CD14-positive monocyte (primary cell): Measurements from ENCODE around the gene LAMC1. TPM values are rescaled to one million over a fixed set of nuclear protein-coding genes. Genes with fewer than 3 reads are reported as not detected.

ENCODE experiments used
- DNase-seq, 3 donors: peaks; one replicate each; pipeline ENCODE4 v3.0.0-alpha.2; 2011 to 2022
- H2AFZ ChIP-seq: 2 replicates; pipeline ENCODE4 v1.6.0; 2012; ENCODE audit warnings: mild to moderate bottlenecking, low read depth, low read length, inconsistent platforms; ENCODE audit not compliant: insufficient read depth, poor library complexity, severe bottlenecking
- H3K27ac ChIP-seq, 2 donors: 1 replicate in 1 of 2; 2 replicates in 1 of 2; pipeline ENCODE4 v1.5.1; 2012 to 2013; ENCODE audit warnings: low read length in 2 of 2, control low read depth in 1 of 2, inconsistent platforms in 1 of 2, low read depth in 1 of 2, mild to moderate bottlenecking in 1 of 2
- H3K27me3 ChIP-seq, 2 donors: one replicate each; pipeline versions ENCODE4 v1.6.0 to v1.6.1; 2011 to 2013; ENCODE audit warnings: low read length in 2 of 2; ENCODE audit not compliant: control insufficient read depth in 2 of 2, insufficient read depth in 2 of 2
- H3K36me3 ChIP-seq, 2 donors: replicated peaks in 1 of 2; 1 replicate in 1 of 2; 2 replicates in 1 of 2; pipeline versions ENCODE4 v1.5.1 to v1.6.1; 2012 to 2013; ENCODE audit warnings: low read length in 2 of 2, control low read depth in 1 of 2, inconsistent platforms in 1 of 2, mild to moderate bottlenecking in 1 of 2; ENCODE audit not compliant: insufficient read depth in 2 of 2, control insufficient read depth in 1 of 2
- H3K4me1 ChIP-seq, 2 donors: 1 replicate in 1 of 2; 2 replicates in 1 of 2; pipeline versions ENCODE4 v1.5.1 to v1.6.1; 2012 to 2013; ENCODE audit warnings: low read length in 2 of 2, control low read depth in 1 of 2, inconsistent platforms in 1 of 2, mild to moderate bottlenecking in 1 of 2, moderate library complexity in 1 of 2; ENCODE audit not compliant: insufficient read depth in 2 of 2, control insufficient read depth in 1 of 2
- H3K4me2 ChIP-seq: replicated peaks from 2 replicates; pipeline ENCODE3; 2012; ENCODE audit warnings: low read length, moderate library complexity, mild to moderate bottlenecking; ENCODE audit not compliant: poor library complexity, severe bottlenecking; ENCODE audit errors: extremely low read depth
- H3K4me3 ChIP-seq, 3 experiments: fragments of 200-600 bp in 1 of 3; sonication (generic) in 1 of 3; replicated peaks in 1 of 3; 1 replicate in 2 of 3; 2 replicates in 1 of 3; pipeline ENCODE4 v1.5.1; 2011 to 2013; ENCODE audit warnings: low read length in 3 of 3, mild to moderate bottlenecking in 3 of 3, control low read depth in 2 of 3, low read depth in 2 of 3, inconsistent platforms in 1 of 3, moderate library complexity in 1 of 3
- H3K79me2 ChIP-seq: 2 replicates; pipeline ENCODE4 v1.6.0; 2012; ENCODE audit warnings: mild to moderate bottlenecking, control low read depth, inconsistent platforms, low read length, moderate library complexity; ENCODE audit not compliant: insufficient read depth
- H3K9ac ChIP-seq: 2 replicates; pipeline ENCODE4 v1.6.0; 2017; ENCODE audit warnings: low read length, mild to moderate bottlenecking; ENCODE audit not compliant: insufficient read depth, poor library complexity, severe bottlenecking
- H3K9me3 ChIP-seq, 2 donors: replicated peaks in 1 of 2; 1 replicate in 1 of 2; 2 replicates in 1 of 2; pipeline versions ENCODE4 v1.5.1 to v1.6.1; 2012 to 2013; ENCODE audit warnings: low read length in 2 of 2, control low read depth in 1 of 2; ENCODE audit not compliant: control insufficient read depth in 1 of 2, insufficient read depth in 1 of 2
- H4K20me1 ChIP-seq: 2 replicates; pipeline ENCODE4 v1.6.0; 2012; ENCODE audit warnings: mild to moderate bottlenecking, low read length, control low read depth, moderate library complexity; ENCODE audit not compliant: insufficient read depth
- H3K27ac Mint-ChIP-seq, 7 donors: one replicate each; pipeline ENCODE4 v1.8.0; 2020; ENCODE audit warnings: mild to moderate bottlenecking in 7 of 7, mixed read lengths in 7 of 7, moderate library complexity in 6 of 7, inconsistent platforms in 2 of 7
- H3K27me3 Mint-ChIP-seq, 3 donors: one replicate each; pipeline ENCODE4 v1.8.0; 2021 to 2022; ENCODE audit warnings: low read depth in 3 of 3, mild to moderate bottlenecking in 3 of 3, mixed read lengths in 3 of 3, moderate library complexity in 3 of 3, inconsistent platforms in 1 of 3
- H3K36me3 Mint-ChIP-seq, 2 donors: one replicate each; pipeline ENCODE4 v1.8.0; 2020; ENCODE audit warnings: mixed read lengths in 2 of 2, inconsistent platforms in 1 of 2, mild to moderate bottlenecking in 1 of 2
- H3K4me1 Mint-ChIP-seq: one replicate; pipeline ENCODE4 v1.8.0; 2020; ENCODE audit warnings: mild to moderate bottlenecking, mixed read lengths
- H3K4me3 Mint-ChIP-seq, 2 donors: one replicate each; pipeline ENCODE4 v1.8.0; 2020; ENCODE audit warnings: mild to moderate bottlenecking in 2 of 2, mixed read lengths in 2 of 2, moderate library complexity in 1 of 2
- H3K9me3 Mint-ChIP-seq, 7 donors: one replicate each; pipeline ENCODE4 v1.8.0; 2020 to 2022; ENCODE audit warnings: mixed read lengths in 7 of 7, mild to moderate bottlenecking in 6 of 7, moderate library complexity in 6 of 7, inconsistent platforms in 2 of 7
- WGBS: methylation state at CpG from one replicate; pipeline ENCODE4 v1.1.5; 2013; ENCODE audit warnings: missing lambda C conversion rate; ENCODE audit not compliant: insufficient coverage; 5-methylcytosine and 5-hydroxymethylcytosine counted together
- intact Hi-C, 2 donors: fragments of 100-400 bp; cut with micrococcal nuclease; formaldehyde crosslinking; loops; one replicate each; pipeline versions ENCODE4 v1.15.0 to v1.15.1; 2023
- polyA plus RNA-seq, 3 donors: library from polyadenylated mRNA; depleted of rRNA in 1 of 3; unstranded in 2 of 3; stranded (reverse) in 1 of 3; fragments of 300-500 nt in 2 of 3; fragments of >200 nt in 1 of 3; fragmentation: Illumina TruSeq in 2 of 3; gene quantifications; 1 replicate in 2 of 3; 2 replicates in 1 of 3; pipeline ENCODE4 v1.2.3, GENCODE V29; 2012 to 2021
- TF ChIP-seq, protein P1 (sequence below): fragments of 200-600 bp; IDR thresholded peaks from one replicate; pipeline ENCODE4 v1.8.0; 2022; ENCODE audit warnings: antibody characterized with exemption, mild to moderate bottlenecking

Gene LAMC1
- polyA plus RNA-seq, 3 donors: 0.34 to 1.7 (median 0.95) TPM

DNA sequence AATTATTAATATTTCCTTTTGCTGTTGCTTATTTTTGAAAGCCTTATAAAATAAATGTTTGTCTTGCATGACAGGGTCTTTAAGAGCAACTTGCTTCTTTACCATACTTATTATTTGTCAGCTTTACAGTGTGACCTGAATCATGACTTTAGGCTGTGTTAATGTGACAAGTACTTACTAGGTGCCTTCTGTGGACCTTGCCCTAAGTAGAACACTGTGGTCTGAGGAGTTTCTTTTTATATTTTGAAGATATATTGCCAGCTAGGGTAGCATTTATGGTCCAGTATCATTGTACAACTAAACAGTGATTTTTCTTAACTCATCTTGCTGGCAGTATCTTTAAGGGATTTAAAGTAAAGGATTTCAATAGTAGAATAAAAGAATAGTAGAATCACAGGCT, 117.4 kb downstream of the LAMC1 start:
- no peak for DNase-seq
- H3K27ac ChIP-seq: no peak overlapping the region
- H3K27ac Mint-ChIP-seq: peak overlapping the region in 1 of 7 donors; percentile 14

DNA sequence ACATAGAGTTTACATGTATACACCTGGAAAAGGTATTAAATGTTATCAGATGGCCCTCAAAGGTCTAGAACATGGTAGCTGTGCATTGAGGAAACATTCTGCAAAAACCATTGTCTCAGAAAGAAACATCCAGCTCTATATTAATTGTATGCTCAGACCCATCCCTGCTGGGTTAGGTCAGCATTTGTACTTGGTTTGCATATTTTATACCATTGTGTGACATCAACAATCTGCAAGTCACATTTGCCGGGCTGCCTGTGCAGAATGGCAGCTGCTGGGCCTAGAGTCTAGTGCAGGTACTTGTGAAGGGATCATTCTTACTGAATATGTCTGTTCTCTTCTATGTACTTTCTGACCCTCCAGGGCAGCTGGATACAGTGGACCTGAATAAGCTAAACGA, 119.0 kb downstream of the LAMC1 start:
- Mint-ChIP-seq H3K4me3 (no peak overlapping the region), H3K4me1 (peaks cover 3% of the 10 kb centered on the region), H3K9me3 (no peaks in the 10 kb centered on the region), H3K36me3 (no peaks in the 10 kb centered on the region), H3K27me3 (peaks cover 0 to 7% (median 1%) of the 10 kb centered on the region in 3 donors), H3K27ac (no peak overlapping the region)
- intact Hi-C loops: no loop called here
- Histone ChIP-seq H2AFZ (no peak overlapping the region), H3K27me3 (no peaks in the 10 kb centered on the region), H3K4me3 (no peak overlapping the region), H3K79me2 (no peaks in the 10 kb centered on the region), H3K9ac (no peak overlapping the region), H3K36me3 (no peaks in the 10 kb centered on the region), H4K20me1 (no peaks in the 10 kb centered on the region), H3K9me3 (no peaks in the 10 kb centered on the region), H3K27ac (no peak overlapping the region), H3K4me1 (no peaks in the 10 kb centered on the region), H3K4me2 (no peak overlapping the region)
- 100% methylated on average over 2 of the region's 2 CpGs for WGBS
- no peak for DNase-seq
- TF ChIP-seq, protein P1, sequence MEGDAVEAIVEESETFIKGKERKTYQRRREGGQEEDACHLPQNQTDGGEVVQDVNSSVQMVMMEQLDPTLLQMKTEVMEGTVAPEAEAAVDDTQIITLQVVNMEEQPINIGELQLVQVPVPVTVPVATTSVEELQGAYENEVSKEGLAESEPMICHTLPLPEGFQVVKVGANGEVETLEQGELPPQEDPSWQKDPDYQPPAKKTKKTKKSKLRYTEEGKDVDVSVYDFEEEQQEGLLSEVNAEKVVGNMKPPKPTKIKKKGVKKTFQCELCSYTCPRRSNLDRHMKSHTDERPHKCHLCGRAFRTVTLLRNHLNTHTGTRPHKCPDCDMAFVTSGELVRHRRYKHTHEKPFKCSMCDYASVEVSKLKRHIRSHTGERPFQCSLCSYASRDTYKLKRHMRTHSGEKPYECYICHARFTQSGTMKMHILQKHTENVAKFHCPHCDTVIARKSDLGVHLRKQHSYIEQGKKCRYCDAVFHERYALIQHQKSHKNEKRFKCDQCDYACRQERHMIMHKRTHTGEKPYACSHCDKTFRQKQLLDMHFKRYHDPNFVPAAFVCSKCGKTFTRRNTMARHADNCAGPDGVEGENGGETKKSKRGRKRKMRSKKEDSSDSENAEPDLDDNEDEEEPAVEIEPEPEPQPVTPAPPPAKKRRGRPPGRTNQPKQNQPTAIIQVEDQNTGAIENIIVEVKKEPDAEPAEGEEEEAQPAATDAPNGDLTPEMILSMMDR: no peak

More for the DNA sequence above, 117.4 kb downstream of the LAMC1 start:
- no peak overlapping the region for H2AFZ ChIP-seq
- Mint-ChIP-seq H3K9me3 (no peaks in the 10 kb centered on the region), H3K27me3 (peaks cover 0 to 7% (median 0%) of the 10 kb centered on the region in 3 donors), H3K4me3 (no peak overlapping the region), H3K36me3 (no peaks in the 10 kb centered on the region), H3K4me1 (peaks cover 3% of the 10 kb centered on the region)
- H3K79me2 ChIP-seq: no peaks in the 10 kb centered on the region
- H3K27me3 ChIP-seq: no peaks in the 10 kb centered on the region
- no peak overlapping the region for H3K4me2 ChIP-seq
- H4K20me1 ChIP-seq: no peaks in the 10 kb centered on the region
- no peak overlapping the region for H3K4me3 ChIP-seq
- H3K9ac ChIP-seq: no peak overlapping the region
- H3K36me3 ChIP-seq: no peaks in the 10 kb centered on the region
- H3K9me3 ChIP-seq: no peaks in the 10 kb centered on the region
- intact Hi-C loops: no loop called here
- TF ChIP-seq, protein P1: no peak
- no peaks in the 10 kb centered on the region for H3K4me1 ChIP-seq
